ENCODE data around the gene NOVA1.
"Not testable (repeated sequence)": the region's sequence is repeated elsewhere in the genome, so short reads cannot be mapped to it uniquely, and the experiment has no call there.

The NOVA1 gene

GRCh38 chr14:26597589-26598080 is at the start of gene NOVA1:
TSS of gene NOVA1 (minus strand) at chr14:26598033. CDS start at chr14:26597436, 597 bp downstream.
- no peak for DNase-seq (ENCODE audit: low read depth in 3 of 3)

- DNase-seq (ENCODE audit: low read depth in 3 of 3) = not testable (repeated sequence)
These were observed 47.2 kb upstream of the NOVA1 start for GRCh38 chr14:26645057-26645456.

GRCh38 chr14:26636561-26636960 is 38.7 kb upstream of the NOVA1 start:
- DNase-seq (ENCODE audit: low read depth in 3 of 3) = no peak

GRCh38 chr14:26634946-26635345 is 37.1 kb upstream of the NOVA1 start:
- DNase-seq (ENCODE audit: low read depth in 3 of 3) = not testable (repeated sequence)

- DNase-seq (ENCODE audit: low read depth in 3 of 3) = no peak
These were observed 28.4 kb upstream of the NOVA1 start for GRCh38 chr14:26626256-26626655.

- no peak for DNase-seq (ENCODE audit: low read depth in 3 of 3)
These were observed 24.8 kb upstream of the NOVA1 start for GRCh38 chr14:26622611-26623010.

- no peak for DNase-seq (ENCODE audit: low read depth in 3 of 3)
These were observed 24.2 kb upstream of the NOVA1 start for GRCh38 chr14:26621807-26622560.

- DNase-seq (ENCODE audit: low read depth in 3 of 3) = no peak
These were observed 23.5 kb upstream of the NOVA1 start for GRCh38 chr14:26621364-26621763.

GRCh38 chr14:26611259-26611658 is 13.4 kb upstream of the NOVA1 start:
- no peak for DNase-seq (ENCODE audit: low read depth in 3 of 3)

GRCh38 chr14:26606729-26607312 is 9.0 kb upstream of the NOVA1 start:
- DNase-seq (ENCODE audit: low read depth in 3 of 3) = no peak

GRCh38 chr14:26605602-26606001 is 7.8 kb upstream of the NOVA1 start:
- DNase-seq (ENCODE audit: low read depth in 3 of 3) = no peak

- no peak for DNase-seq (ENCODE audit: low read depth in 3 of 3)
These were observed 5.1 kb upstream of the NOVA1 start for GRCh38 chr14:26602902-26603301.

GRCh38 chr14:26601856-26602255 is 4.0 kb upstream of the NOVA1 start:
- no peak for DNase-seq (ENCODE audit: low read depth in 3 of 3)

- no peak for DNase-seq (ENCODE audit: low read depth in 3 of 3)
These were observed 1.5 kb upstream of the NOVA1 start for GRCh38 chr14:26599291-26599690.

- DNase-seq (ENCODE audit: low read depth in 3 of 3) = no peak
These were observed 869 bp upstream of the NOVA1 start for GRCh38 chr14:26598672-26599131.

- no peak for DNase-seq (ENCODE audit: low read depth in 3 of 3)
These were observed 343 bp upstream of the NOVA1 start for GRCh38 chr14:26598081-26598671.

GRCh38 chr14:26597071-26597588 is 703 bp downstream of the NOVA1 start:
- no peak for DNase-seq (ENCODE audit: low read depth in 3 of 3)

- no peak for DNase-seq (ENCODE audit: low read depth in 3 of 3)
These were observed 1.2 kb downstream of the NOVA1 start for GRCh38 chr14:26596543-26597061.

- no peak for DNase-seq (ENCODE audit: low read depth in 3 of 3)
These were observed 1.8 kb downstream of the NOVA1 start for GRCh38 chr14:26595926-26596542.

- DNase-seq (ENCODE audit: low read depth in 3 of 3) = no peak
These were observed 2.9 kb downstream of the NOVA1 start for GRCh38 chr14:26594756-26595545.

GRCh38 chr14:26594148-26594547 is 3.7 kb downstream of the NOVA1 start:
- DNase-seq (ENCODE audit: low read depth in 3 of 3) = no peak
